Activated CD4-positive, alpha-beta T cell treated with anti-CD3 and anti-CD28 coated beads for 36 hours (primary cell): ENCODE data around the gene CDC27. TPM values are rescaled to one million over a fixed set of nuclear protein-coding genes. Genes with fewer than 3 reads are reported as not detected.

ENCODE experiments used
- ATAC-seq: fragments of 200-7000 bp; cut with Tn5 transposase; one replicate; pipeline ENCODE4 v1.10.0; 2021; ENCODE audit warnings: mild to moderate bottlenecking, moderate library complexity
- CTCF ChIA-PET: fragments of 350-600 bp; sonication (Branson Sonifier 250); formaldehyde crosslinking; loops from one replicate; lab custom pipeline; 2021; ENCODE audit warnings: antibody characterized with exemption; lab: Charles Lee
- POLR2A ChIA-PET: fragments of 350-600 bp; sonication (Branson Sonifier 250); formaldehyde crosslinking; loops from one replicate; lab custom pipeline; 2021; ENCODE audit warnings: antibody characterized with exemption, inconsistent platforms; lab: Charles Lee
- DNase-seq: peaks from one replicate; pipeline ENCODE4 v3.0.0-alpha.2; 2020
- H3K27ac Mint-ChIP-seq: one replicate; pipeline ENCODE4 v1.8.0; 2021; ENCODE audit warnings: mixed read lengths
- H3K27me3 Mint-ChIP-seq: one replicate; pipeline ENCODE4 v1.8.0; 2021; ENCODE audit warnings: mixed read lengths
- H3K36me3 Mint-ChIP-seq: one replicate; pipeline ENCODE4 v1.8.0; 2021; ENCODE audit warnings: low read depth, mixed read lengths
- H3K4me1 Mint-ChIP-seq: one replicate; pipeline ENCODE4 v1.8.0; 2021; ENCODE audit warnings: mixed read lengths
- H3K4me3 Mint-ChIP-seq: one replicate; pipeline ENCODE4 v1.8.0; 2021; ENCODE audit warnings: mild to moderate bottlenecking, moderate library complexity, mixed read lengths
- H3K9me3 Mint-ChIP-seq: one replicate; pipeline ENCODE4 v1.8.0; 2021; ENCODE audit warnings: low read depth, mixed read lengths
- intact Hi-C, 2 experiments: fragments of 100-400 bp; cut with DNase I in 1 of 2; cut with micrococcal nuclease in 1 of 2; formaldehyde crosslinking; loops; one replicate each; pipeline versions ENCODE4 v1.14.2 to v1.15.1; 2022 to 2024; cut with DNase I, micrococcal nuclease
- total RNA-seq, 2 experiments: library from RNA; stranded (reverse); gene quantifications; one replicate each; pipeline ENCODE4 v1.2.3, GENCODE V29; 2021

The CDC27 gene
- total RNA-seq = 100 to 1,000 TPM; 123 to 166 TPM

- no peaks in the 10 kb centered on the region for H3K27me3 Mint-ChIP-seq
- H3K9me3 Mint-ChIP-seq = no peaks in the 10 kb centered on the region
- ChIA-PET CTCF (interaction anchor here (0.6 to 2.5 kb wide), 10 partner anchors 14 to 1842 kb away, joined by 3 to 12 read pairs (median 3); no protein-coding TSS in a partner anchor), POLR2A (interaction anchor here (0.5 to 1.0 kb wide), 5 partner anchors 8 to 20 kb away, joined by 3 to 4 read pairs (median 3); partner anchors contain the start of gene MYL4)
- ATAC-seq (peak; percentile 97), DNase-seq (peak; percentile 100)
- peak within 1 kb of the TSS; percentile 95 for H3K27ac Mint-ChIP-seq
- peaks cover 37% of the 10 kb centered on the region for H3K4me1 Mint-ChIP-seq
- H3K4me3 Mint-ChIP-seq = peak within 1 kb of the TSS; percentile 95
- intact Hi-C loops = loop anchor here (1.0 to 10.0 kb wide), 7 partner anchors 15 to 533 kb away; partner anchors contain the start of genes KPNB1 (in 2 of the 2) and GOSR2 (in 1 of the 2)
- peaks cover 11% of the 10 kb centered on the region for H3K36me3 Mint-ChIP-seq
Observed at GRCh38 chr17:47188876-47189731, at the start of gene CDC27. Gene CDC27, minus strand, starts transcription at chr17:47189295. Its CDS starts 123 bp downstream, at chr17:47189172.

GRCh38 chr17:47238321-47239010, 49.4 kb upstream of the CDC27 start:
- no peaks in the 10 kb centered on the region for H3K36me3 Mint-ChIP-seq
- peaks cover 4% of the 10 kb centered on the region for H3K4me1 Mint-ChIP-seq
- POLR2A ChIA-PET = no interaction called here
- no peak for DNase-seq
- no peak for ATAC-seq
- no peaks in the 10 kb centered on the region for H3K9me3 Mint-ChIP-seq
- H3K4me3 Mint-ChIP-seq = no peak overlapping the region
- H3K27me3 Mint-ChIP-seq = peaks cover 2% of the 10 kb centered on the region
- H3K27ac Mint-ChIP-seq = no peak overlapping the region
- intact Hi-C loops = no loop called here
- CTCF ChIA-PET = no interaction called here

- Mint-ChIP-seq H3K27me3 (peaks cover 2% of the 10 kb centered on the region), H3K27ac (no peak overlapping the region), H3K36me3 (no peaks in the 10 kb centered on the region), H3K4me3 (no peak overlapping the region), H3K4me1 (peaks cover 4% of the 10 kb centered on the region), H3K9me3 (no peaks in the 10 kb centered on the region)
- ATAC-seq (no peak), DNase-seq (no peak)
- intact Hi-C loops = no loop called here
- CTCF ChIA-PET = no interaction called here
- POLR2A ChIA-PET = no interaction called here
Observed at GRCh38 chr17:47237841-47238240, 48.7 kb upstream of the CDC27 start.

- intact Hi-C loops = no loop called here
- ATAC-seq (no peak), DNase-seq (no peak)
- Mint-ChIP-seq H3K27me3 (no peaks in the 10 kb centered on the region), H3K4me1 (peaks cover 4% of the 10 kb centered on the region), H3K27ac (no peak overlapping the region), H3K4me3 (no peak overlapping the region), H3K9me3 (no peaks in the 10 kb centered on the region), H3K36me3 (no peaks in the 10 kb centered on the region)
- CTCF ChIA-PET = interaction anchor here (0.7 kb wide), 1 partner anchor 244 kb away, joined by 4 read pairs; no protein-coding TSS in a partner anchor
- POLR2A ChIA-PET = no interaction called here
Observed at GRCh38 chr17:47235923-47236322, 46.8 kb upstream of the CDC27 start.

GRCh38 chr17:47235506-47235905, 46.4 kb upstream of the CDC27 start:
- POLR2A ChIA-PET = no interaction called here

GRCh38 chr17:47232465-47232864, 43.4 kb upstream of the CDC27 start:
- no peak for ATAC-seq
- H3K27me3 Mint-ChIP-seq = peaks cover 5% of the 10 kb centered on the region
- CTCF ChIA-PET = interaction anchor here (0.7 to 1.0 kb wide), 2 partner anchors 20 to 184 kb away, joined by 3 to 4 read pairs; no protein-coding TSS in a partner anchor
- POLR2A ChIA-PET = no interaction called here
- H3K9me3 Mint-ChIP-seq = no peaks in the 10 kb centered on the region
- intact Hi-C loops = loop anchor here (5.0 kb wide), 2 partner anchors 385 to 570 kb away; no protein-coding TSS in a partner anchor
- no peak overlapping the region for H3K27ac Mint-ChIP-seq
- no peak overlapping the region for H3K4me3 Mint-ChIP-seq
- H3K36me3 Mint-ChIP-seq = no peaks in the 10 kb centered on the region
- DNase-seq = no peak
- peaks cover 9% of the 10 kb centered on the region for H3K4me1 Mint-ChIP-seq

More at GRCh38 chr17:47235506-47235905, 46.4 kb upstream of the CDC27 start:
- intact Hi-C loops = no loop called here
- ATAC-seq = no peak
- Mint-ChIP-seq H3K4me3 (no peak overlapping the region), H3K27me3 (peaks cover 3% of the 10 kb centered on the region), H3K4me1 (peaks cover 4% of the 10 kb centered on the region), H3K36me3 (no peaks in the 10 kb centered on the region), H3K9me3 (no peaks in the 10 kb centered on the region), H3K27ac (no peak overlapping the region)
- CTCF ChIA-PET = interaction anchor here (0.7 kb wide), 1 partner anchor 243 kb away, joined by 4 read pairs; no protein-coding TSS in a partner anchor
- DNase-seq = no peak

- Mint-ChIP-seq H3K27me3 (peaks cover 5% of the 10 kb centered on the region), H3K27ac (no peak overlapping the region), H3K9me3 (no peaks in the 10 kb centered on the region), H3K36me3 (no peaks in the 10 kb centered on the region), H3K4me3 (no peak overlapping the region), H3K4me1 (peaks cover 9% of the 10 kb centered on the region)
- intact Hi-C loops = loop anchor here (5.0 kb wide), 2 partner anchors 385 to 570 kb away; no protein-coding TSS in a partner anchor
- DNase-seq = no peak
- ATAC-seq = no peak
- CTCF ChIA-PET = interaction anchor here (0.9 kb wide), 1 partner anchor 21 kb away, joined by 4 read pairs; no protein-coding TSS in a partner anchor
- POLR2A ChIA-PET = no interaction called here
Observed at GRCh38 chr17:47231866-47232265, 42.8 kb upstream of the CDC27 start.

GRCh38 chr17:47231334-47231733, 42.2 kb upstream of the CDC27 start:
- H3K4me1 Mint-ChIP-seq = peaks cover 9% of the 10 kb centered on the region

GRCh38 chr17:47230864-47231263, 41.8 kb upstream of the CDC27 start:
- Mint-ChIP-seq H3K27ac (no peak overlapping the region), H3K9me3 (no peaks in the 10 kb centered on the region), H3K4me1 (peaks cover 9% of the 10 kb centered on the region), H3K4me3 (no peak overlapping the region), H3K36me3 (no peaks in the 10 kb centered on the region), H3K27me3 (peaks cover 5% of the 10 kb centered on the region)
- POLR2A ChIA-PET = no interaction called here
- intact Hi-C loops = loop anchor here (1.0 to 5.0 kb wide), 3 partner anchors 84 to 571 kb away; no protein-coding TSS in a partner anchor
- no peak for ATAC-seq
- no peak for DNase-seq
- CTCF ChIA-PET = interaction anchor here (0.7 to 3.5 kb wide), 6 partner anchors 12 to 383 kb away, joined by 3 to 33 read pairs (median 4); no protein-coding TSS in a partner anchor

More at GRCh38 chr17:47231334-47231733, 42.2 kb upstream of the CDC27 start:
- CTCF ChIA-PET = interaction anchor here (0.7 to 3.5 kb wide), 4 partner anchors 12 to 83 kb away, joined by 3 to 33 read pairs (median 10); no protein-coding TSS in a partner anchor
- POLR2A ChIA-PET = no interaction called here
- H3K36me3 Mint-ChIP-seq = no peaks in the 10 kb centered on the region
- no peak for DNase-seq
- intact Hi-C loops = loop anchor here (5.0 kb wide), 2 partner anchors 386 to 571 kb away; no protein-coding TSS in a partner anchor
- H3K4me3 Mint-ChIP-seq = no peak overlapping the region
- H3K27ac Mint-ChIP-seq = no peak overlapping the region
- no peaks in the 10 kb centered on the region for H3K9me3 Mint-ChIP-seq
- H3K27me3 Mint-ChIP-seq = peaks cover 5% of the 10 kb centered on the region
- no peak for ATAC-seq

- CTCF ChIA-PET = interaction anchor here (0.6 to 3.5 kb wide), 13 partner anchors 13 to 394 kb away, joined by 3 to 33 read pairs (median 3); partner anchors contain the start of gene CDC27
Observed at GRCh38 chr17:47229535-47230443, 40.7 kb upstream of the CDC27 start.

More at GRCh38 chr17:47229535-47230443, 40.7 kb upstream of the CDC27 start:
- no peaks in the 10 kb centered on the region for H3K9me3 Mint-ChIP-seq
- H3K27ac Mint-ChIP-seq = peak overlapping the region; percentile 17
- H3K27me3 Mint-ChIP-seq = peaks cover 5% of the 10 kb centered on the region
- intact Hi-C loops = loop anchor here (1.0 to 5.0 kb wide), 4 partner anchors 86 to 573 kb away; no protein-coding TSS in a partner anchor
- no peaks in the 10 kb centered on the region for H3K36me3 Mint-ChIP-seq
- peak; percentile 90 for DNase-seq
- peak; percentile 94 for ATAC-seq
- peaks cover 9% of the 10 kb centered on the region for H3K4me1 Mint-ChIP-seq
- POLR2A ChIA-PET = no interaction called here
- peak overlapping the region; percentile 43 for H3K4me3 Mint-ChIP-seq
